HG03066 (cell line): Measurements from ENCODE around the gene ATP11C.
A peak's percentile ranks its signal among the peaks of the same experiment; 100 is the strongest.
"Not testable (repeated sequence)": the region's sequence is repeated elsewhere in the genome, so short reads cannot be mapped to it uniquely, and the experiment has no call there.

Experiments used
- ATAC-seq: cut with Tn5 transposase; IDR thresholded peaks from one replicate; pipeline ENCODE4 v1.9.1; 2021; ENCODE audit warnings: low read depth; ENCODE audit not compliant: unreplicated experiment

The ATP11C gene

DNA sequence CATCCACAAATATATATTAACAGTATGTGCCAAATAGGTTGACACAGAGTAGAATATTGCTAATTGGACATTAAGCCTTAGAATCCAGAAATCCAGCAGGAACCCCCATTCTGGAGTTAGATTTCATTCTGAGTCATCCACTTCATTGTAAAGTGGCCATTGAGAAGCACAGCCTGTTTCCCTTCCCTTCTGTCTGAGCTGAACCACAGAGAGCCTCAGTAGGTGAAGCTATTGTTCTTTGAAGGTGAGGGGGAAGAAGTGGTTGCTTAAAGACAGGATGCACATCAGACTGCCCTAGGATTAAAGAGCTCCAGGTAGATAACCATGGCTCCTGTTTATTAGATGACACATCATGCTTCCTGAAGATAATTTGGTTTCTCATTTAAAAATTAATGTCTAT is 194.3 kb downstream of the ATP11C start:
- no peak for ATAC-seq

DNA sequence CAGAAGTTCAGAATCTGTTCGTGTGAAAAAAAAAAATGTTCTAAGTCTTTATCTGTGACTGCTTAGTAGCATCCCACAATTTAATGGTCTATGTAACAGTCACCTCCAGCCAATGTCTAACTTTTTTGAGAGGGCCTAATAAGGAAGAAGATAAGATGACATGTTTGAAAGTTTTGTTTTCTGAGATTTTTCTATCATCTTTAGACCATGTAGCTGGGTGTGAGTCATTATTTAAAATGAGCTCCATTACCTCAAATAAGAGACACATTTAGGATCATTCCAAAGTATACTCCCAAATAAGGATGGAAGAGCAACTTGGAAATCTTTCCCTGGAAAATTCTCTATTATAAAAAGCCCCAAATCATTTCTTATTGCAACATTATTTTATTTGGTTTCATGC is 196.7 kb downstream of the ATP11C start:
- ATAC-seq = no peak

DNA sequence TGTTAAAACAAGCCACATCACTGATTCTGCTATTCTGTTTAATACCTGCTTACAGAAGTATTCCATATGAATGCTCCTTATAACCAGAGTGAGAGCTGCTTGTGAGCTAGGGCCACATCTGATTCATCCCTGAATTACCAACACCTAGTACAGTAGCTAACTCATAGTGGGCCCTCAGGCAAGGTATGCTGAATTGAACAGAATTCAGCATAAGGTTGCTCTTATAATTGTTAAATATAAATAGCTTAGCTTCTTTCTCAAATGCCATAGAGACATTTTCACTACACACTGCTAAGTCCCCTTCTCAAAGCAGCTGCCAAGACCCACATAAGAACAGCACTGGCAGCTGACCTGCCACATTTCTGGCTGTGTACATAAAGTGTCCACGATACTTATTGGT is 197.9 kb downstream of the ATP11C start:
- no peak for ATAC-seq

DNA sequence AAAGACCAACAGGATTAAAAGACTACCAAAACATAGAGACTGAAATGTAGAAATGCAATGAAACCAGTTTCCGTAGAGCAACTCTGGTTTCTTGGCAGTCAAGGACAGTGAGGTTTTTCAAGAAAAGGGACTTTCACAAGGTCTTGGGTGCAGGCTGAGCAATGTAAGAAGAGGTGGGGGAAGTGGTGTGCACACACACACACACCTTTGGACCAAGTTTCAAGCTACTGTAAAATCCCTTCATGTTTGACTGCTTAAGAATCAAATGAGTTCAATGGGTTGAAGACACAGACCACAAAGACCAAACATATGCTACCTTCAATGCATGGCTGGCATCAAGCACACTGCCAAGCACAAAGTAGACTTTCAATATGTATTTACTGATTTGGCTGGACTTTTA is 207.1 kb downstream of the ATP11C start:
- ATAC-seq = peak; percentile 77

DNA sequence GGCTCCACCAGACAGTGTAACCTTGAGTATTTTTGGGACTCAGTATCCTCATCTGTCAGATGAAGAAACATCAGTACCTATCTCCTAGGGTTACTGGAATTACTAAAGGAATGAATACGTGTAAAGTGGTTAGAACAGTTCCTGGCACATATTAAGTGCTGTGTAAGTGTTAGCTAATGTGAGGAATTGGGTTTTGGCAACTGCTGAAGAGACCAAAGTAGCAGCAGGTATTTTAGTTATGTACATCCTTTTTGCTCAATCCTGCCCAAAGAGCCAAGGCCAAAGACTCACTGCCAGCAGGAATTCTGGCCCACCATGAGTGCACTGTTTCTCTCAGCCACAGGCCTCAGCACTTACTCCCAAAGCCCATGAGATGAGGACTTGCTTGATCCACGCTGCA is 208.2 kb downstream of the ATP11C start:
- ATAC-seq = no peak

DNA sequence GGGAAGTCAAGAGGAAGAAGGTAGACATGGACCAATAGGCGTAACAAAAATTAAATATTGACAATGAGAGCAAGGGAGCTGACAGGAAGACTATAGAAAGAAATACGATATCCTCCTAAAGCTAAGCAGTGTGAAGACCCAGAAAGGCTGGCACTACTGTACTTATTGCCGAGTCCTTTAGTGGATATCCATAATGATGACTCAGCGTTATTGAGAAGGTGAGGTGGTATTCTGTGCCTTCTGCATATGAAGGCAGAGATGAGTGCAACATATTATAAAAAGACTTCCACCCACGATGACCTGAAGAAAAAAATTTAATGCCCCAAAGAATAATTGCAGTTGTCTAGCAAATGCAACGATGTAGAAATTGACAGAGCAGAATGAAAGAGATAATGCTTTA is 211.9 kb downstream of the ATP11C start:
- ATAC-seq = no peak

DNA sequence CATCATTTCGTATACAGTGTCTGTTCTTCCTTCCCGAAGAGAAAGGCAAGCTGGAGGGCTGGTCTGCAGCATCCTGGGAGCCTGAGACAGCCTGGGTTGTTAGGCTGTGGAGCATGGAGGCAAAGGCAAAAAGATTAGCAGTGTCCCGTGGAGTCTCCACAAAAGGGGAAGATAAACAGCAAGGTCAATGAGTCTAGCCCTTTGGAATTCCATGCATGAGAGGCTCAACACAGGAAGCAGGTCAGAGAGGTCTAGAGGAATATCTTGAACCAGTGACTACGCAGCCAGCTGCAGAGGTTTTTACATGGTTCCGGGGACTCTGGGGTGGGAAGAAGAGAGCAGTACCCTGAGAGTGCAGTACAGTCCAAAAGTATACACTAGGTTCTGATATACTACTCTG is 212.7 kb downstream of the ATP11C start:
- ATAC-seq = no peak

DNA sequence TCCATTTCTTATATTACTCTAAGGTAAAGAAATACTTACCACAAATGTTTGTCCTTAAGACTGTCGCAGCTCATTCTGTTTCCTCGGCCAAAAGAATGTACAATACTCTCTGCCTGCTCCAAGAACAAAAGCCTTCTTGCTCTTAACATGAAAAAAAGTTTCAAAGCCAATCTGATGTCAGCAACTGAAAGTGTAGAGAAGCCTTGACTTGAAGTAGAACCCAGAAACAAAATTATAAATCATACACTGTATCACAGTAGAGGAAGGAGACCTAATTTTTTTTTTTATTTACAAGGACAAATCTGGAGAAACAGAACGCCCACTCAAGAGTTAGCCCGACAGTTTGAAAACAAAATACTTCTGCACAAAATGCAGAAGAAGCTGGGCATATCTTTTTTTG is 224.8 kb downstream of the ATP11C start, which contains the start of gene MCF2:
TSS of gene MCF2 (minus strand) at position 101 of the 400 bp plus-strand sequence. CDS start 56,423 bp downstream, outside the sequence.
- ATAC-seq = no peak

DNA sequence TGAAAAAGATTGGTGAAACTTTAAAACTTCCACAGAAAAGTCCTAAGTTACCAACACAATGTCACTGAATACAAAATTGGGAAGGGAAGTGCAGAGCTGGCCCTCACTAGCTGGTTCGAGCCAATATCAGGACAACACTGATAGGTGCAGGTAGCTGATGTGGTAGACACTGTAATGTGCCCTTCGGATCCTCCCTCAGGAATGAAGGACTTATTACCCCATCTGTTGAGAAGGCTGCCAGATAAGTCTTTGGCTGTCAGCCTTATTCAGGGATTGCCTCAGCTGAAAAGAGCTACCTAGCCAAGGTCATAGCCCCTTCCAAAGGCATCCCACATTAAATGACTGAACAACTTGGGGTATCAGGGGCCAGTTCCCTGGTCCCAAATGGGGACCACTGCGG is 230.2 kb downstream of the ATP11C start:
- no peak for ATAC-seq

DNA sequence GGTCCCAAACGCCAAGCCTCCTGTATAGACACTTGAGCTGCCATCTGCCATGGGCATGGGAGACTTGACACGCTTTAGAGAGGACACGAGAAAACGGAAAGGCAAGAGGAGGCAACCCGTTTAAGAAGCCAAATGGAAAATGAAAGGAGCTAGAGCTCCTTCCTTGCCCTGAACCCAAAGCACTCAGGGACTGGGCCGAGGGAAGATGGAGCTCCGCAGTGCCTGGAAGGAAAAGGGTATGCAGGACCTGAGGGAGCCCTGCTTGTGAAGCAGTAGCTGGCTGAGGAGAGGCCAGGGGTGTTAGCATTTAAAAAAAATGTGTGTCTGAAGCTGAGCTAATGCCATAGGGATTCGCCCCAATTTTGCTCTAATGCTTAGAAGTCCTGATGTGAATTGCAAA is 239.9 kb downstream of the ATP11C start:
- ATAC-seq = peak; percentile 30

DNA sequence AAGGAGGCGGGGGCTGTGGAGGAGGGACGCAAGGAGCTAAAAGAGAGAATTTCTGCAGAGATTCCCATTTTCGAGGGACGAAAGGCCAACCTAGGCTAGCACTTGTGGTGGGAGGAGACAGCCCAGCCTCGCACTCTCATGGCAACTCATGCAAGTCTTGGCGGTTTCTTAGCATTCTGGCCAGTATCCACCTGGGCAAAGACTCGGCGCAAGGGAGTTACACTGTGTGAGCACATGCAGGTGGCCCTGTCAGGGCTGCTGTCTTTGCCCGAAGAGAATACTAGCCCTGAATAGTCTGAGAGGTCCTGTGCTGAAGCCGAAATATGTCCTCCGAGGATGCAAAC is 240.4 kb downstream of the ATP11C start:
- peak; percentile 54 for ATAC-seq

DNA sequence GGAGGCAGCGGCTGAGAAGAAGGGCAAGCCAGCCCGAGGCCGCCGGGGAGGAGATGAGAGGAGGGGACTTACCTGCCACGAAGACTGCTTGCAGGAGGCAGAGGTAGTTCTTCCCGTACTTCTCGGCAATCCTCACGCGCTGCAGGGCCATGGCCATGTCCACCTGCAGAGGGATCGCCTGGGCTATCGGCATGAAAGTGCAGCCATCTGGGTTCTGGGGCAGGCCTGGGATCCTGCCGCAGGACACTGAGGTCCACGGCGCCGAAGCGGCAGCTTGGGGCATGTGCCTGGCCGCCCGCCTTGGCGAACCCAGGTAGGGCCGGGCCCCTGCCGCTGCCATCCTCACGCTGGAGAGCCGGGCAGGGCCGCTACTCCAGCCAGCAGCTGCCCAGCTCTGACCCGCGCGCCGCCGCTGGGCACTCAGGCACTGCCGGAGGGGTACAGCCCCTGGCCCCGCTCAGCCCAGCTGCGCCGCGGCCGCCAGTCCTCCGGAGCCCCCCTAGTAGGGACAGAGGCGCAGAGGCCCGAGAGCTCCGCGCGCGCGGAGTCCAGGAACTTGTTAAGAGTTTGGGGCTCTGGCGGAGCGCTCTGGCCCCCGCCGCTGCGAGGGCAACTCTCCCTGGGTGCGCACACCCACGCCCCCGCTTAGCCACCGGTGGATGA is 240.9 kb downstream of the ATP11C start:
- ATAC-seq = peak; percentile 46

DNA sequence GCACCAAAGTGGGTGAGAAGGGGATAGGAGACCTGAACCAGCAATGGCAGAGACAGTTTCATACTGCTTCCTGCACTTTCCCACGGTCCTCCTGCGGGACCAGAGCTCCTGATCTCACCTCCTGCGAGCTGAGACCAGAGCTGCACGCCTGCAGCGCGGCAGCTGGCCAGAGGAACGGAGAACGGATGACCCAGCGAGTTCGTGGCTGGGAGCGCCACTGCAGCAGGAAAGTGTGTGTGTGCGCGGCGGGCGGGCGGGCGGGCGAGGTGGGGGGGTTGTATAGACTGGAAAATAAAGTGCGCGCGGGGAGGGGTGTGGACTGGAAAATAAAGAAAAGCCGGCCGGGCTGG is 241.4 kb downstream of the ATP11C start:
- ATAC-seq = peak; percentile 19

DNA sequence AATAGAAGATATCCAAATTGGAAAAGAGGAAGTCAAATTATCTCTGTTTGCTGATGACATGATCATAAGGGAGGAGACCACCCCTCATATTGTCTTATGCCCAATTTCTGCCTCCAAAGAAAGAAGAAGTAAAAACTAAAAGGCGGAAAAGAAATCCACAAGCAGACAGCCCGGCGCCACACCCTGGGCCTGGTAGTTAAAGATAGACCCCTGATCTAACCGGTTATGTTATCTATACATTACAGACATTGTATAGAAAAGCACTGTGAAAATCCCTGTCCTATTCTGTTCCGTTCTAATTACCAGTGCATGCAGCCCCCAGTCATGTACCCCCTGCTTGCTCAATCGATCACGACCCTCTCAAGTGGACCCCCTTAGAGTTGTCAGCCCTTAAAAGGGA is 247.7 kb downstream of the ATP11C start:
- not testable (repeated sequence) for ATAC-seq

DNA sequence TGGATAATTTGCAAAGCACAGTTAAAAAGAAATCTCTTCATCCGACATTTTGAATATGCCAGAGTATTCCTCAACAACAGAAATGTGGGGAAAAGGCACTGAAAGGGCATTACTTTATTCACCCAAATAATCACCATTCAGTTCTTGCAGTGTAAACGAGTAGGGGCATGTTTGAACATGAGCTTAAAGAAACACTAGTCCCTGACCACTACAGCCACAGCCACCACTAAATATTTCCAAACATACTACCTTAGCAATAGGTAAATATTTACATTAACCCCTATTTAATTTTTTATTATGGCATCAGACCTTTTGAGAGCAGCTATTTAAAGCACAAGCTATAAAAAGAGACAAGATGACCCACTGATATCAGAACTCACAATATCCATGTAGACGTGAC is 252.5 kb downstream of the ATP11C start:
- ATAC-seq = no peak
